ENCODE measurements around the gene ADRB1. TPM values are rescaled to one million over a fixed set of nuclear protein-coding genes. Genes with fewer than 3 reads are reported as not detected.

ADRB1 gene
- total and polyA plus RNA-seq, 4 donors, result 0.05 to 0.17 (median 0.16) TPM; not detected in 1

DNA sequence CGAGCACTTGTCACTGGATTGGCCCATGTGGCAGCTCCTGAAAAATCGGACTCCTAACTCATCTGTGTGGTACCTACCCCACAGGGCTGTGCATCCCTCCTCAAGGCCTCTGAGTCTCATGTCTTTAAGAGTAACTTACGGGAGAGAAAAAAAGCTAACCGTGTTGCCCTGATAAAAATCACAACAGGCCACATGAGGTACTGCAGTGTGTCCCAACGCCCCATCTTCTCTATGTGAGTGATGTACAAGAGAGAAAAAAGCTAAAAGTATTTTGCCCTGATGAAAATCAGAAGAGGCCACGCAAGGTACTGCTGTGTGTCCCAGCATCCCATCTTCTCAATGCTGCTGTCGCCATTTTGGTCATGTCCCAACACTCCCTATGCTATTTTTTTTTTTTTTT lies 41.2 kb upstream of the ADRB1 start:
- TF ChIP-seq JUND (IDR thresholded peaks at IDR 0.05) (no peak), HNF4A (conservative IDR thresholded peaks at IDR 0.05) (no peak), RAD21 (IDR thresholded peaks at IDR 0.05) (no peak), GABPA (IDR thresholded peaks at IDR 0.05 in 1 of 2, conservative IDR thresholded peaks at IDR 0.05 in 1 of 2) (no peak), HNF4G (IDR thresholded peaks at IDR 0.05) (no peak), FOXA2 (IDR thresholded peaks at IDR 0.05) (no peak), YY1 (IDR thresholded peaks at IDR 0.05) (no peak), EGR1 (IDR thresholded peaks at IDR 0.05; ENCODE audit: low read depth in 2 of 2) (no peak), TAF1 (conservative IDR thresholded peaks at IDR 0.05) (no peak), SP1 (IDR thresholded peaks at IDR 0.05) (no peak)
- TF ChIP-seq, protein P1, sequence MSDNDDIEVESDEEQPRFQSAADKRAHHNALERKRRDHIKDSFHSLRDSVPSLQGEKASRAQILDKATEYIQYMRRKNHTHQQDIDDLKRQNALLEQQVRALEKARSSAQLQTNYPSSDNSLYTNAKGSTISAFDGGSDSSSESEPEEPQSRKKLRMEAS (IDR thresholded peaks at IDR 0.05), result no peak
- TF ChIP-seq, protein P2, sequence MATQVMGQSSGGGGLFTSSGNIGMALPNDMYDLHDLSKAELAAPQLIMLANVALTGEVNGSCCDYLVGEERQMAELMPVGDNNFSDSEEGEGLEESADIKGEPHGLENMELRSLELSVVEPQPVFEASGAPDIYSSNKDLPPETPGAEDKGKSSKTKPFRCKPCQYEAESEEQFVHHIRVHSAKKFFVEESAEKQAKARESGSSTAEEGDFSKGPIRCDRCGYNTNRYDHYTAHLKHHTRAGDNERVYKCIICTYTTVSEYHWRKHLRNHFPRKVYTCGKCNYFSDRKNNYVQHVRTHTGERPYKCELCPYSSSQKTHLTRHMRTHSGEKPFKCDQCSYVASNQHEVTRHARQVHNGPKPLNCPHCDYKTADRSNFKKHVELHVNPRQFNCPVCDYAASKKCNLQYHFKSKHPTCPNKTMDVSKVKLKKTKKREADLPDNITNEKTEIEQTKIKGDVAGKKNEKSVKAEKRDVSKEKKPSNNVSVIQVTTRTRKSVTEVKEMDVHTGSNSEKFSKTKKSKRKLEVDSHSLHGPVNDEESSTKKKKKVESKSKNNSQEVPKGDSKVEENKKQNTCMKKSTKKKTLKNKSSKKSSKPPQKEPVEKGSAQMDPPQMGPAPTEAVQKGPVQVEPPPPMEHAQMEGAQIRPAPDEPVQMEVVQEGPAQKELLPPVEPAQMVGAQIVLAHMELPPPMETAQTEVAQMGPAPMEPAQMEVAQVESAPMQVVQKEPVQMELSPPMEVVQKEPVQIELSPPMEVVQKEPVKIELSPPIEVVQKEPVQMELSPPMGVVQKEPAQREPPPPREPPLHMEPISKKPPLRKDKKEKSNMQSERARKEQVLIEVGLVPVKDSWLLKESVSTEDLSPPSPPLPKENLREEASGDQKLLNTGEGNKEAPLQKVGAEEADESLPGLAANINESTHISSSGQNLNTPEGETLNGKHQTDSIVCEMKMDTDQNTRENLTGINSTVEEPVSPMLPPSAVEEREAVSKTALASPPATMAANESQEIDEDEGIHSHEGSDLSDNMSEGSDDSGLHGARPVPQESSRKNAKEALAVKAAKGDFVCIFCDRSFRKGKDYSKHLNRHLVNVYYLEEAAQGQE (IDR thresholded peaks at IDR 0.05), result no peak
- TF ChIP-seq, protein P3, sequence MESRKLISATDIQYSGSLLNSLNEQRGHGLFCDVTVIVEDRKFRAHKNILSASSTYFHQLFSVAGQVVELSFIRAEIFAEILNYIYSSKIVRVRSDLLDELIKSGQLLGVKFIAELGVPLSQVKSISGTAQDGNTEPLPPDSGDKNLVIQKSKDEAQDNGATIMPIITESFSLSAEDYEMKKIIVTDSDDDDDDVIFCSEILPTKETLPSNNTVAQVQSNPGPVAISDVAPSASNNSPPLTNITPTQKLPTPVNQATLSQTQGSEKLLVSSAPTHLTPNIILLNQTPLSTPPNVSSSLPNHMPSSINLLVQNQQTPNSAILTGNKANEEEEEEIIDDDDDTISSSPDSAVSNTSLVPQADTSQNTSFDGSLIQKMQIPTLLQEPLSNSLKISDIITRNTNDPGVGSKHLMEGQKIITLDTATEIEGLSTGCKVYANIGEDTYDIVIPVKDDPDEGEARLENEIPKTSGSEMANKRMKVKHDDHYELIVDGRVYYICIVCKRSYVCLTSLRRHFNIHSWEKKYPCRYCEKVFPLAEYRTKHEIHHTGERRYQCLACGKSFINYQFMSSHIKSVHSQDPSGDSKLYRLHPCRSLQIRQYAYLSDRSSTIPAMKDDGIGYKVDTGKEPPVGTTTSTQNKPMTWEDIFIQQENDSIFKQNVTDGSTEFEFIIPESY (IDR thresholded peaks at IDR 0.05), result no peak
- TF ChIP-seq, protein P4, sequence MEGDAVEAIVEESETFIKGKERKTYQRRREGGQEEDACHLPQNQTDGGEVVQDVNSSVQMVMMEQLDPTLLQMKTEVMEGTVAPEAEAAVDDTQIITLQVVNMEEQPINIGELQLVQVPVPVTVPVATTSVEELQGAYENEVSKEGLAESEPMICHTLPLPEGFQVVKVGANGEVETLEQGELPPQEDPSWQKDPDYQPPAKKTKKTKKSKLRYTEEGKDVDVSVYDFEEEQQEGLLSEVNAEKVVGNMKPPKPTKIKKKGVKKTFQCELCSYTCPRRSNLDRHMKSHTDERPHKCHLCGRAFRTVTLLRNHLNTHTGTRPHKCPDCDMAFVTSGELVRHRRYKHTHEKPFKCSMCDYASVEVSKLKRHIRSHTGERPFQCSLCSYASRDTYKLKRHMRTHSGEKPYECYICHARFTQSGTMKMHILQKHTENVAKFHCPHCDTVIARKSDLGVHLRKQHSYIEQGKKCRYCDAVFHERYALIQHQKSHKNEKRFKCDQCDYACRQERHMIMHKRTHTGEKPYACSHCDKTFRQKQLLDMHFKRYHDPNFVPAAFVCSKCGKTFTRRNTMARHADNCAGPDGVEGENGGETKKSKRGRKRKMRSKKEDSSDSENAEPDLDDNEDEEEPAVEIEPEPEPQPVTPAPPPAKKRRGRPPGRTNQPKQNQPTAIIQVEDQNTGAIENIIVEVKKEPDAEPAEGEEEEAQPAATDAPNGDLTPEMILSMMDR (IDR thresholded peaks at IDR 0.05; ENCODE audit: low read depth, low read length, missing input control), result no peak
- TF ChIP-seq, protein P5, sequence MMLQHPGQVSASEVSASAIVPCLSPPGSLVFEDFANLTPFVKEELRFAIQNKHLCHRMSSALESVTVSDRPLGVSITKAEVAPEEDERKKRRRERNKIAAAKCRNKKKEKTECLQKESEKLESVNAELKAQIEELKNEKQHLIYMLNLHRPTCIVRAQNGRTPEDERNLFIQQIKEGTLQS (IDR thresholded peaks at IDR 0.05), result no peak
- H3K4me3 ChIP-seq (ENCODE audit: low read depth in 1 of 3, low read length in 3 of 3), result no peak overlapping the region
- H3K27me3 ChIP-seq (ENCODE audit: control insufficient read depth in 4 of 4, insufficient read depth in 4 of 4, low read length in 3 of 4), result no peaks in the 10 kb centered on the region
- H3K27ac ChIP-seq (ENCODE audit: low read depth in 1 of 2, low read length in 2 of 2), result no peak overlapping the region
- no peak overlapping the region for H3K9ac ChIP-seq (ENCODE audit: low read depth in 1 of 2, low read length in 2 of 2)
- 81% methylated on average over 7 of the region's 7 CpGs for WGBS
- no peaks in the 10 kb centered on the region for H3K36me3 ChIP-seq (ENCODE audit: control insufficient read depth in 4 of 4, insufficient read depth in 3 of 4, low read depth in 1 of 4, low read length in 3 of 4)
- DNase-seq (ENCODE audit: low spot score), result no peak
- peaks cover 0 to 4% (median 1%) of the 10 kb centered on the region in 4 donors for H3K4me1 ChIP-seq (ENCODE audit: control insufficient read depth in 4 of 4, insufficient read depth in 4 of 4, low read length in 3 of 4)
- no peaks in the 10 kb centered on the region for H3K9me3 ChIP-seq (ENCODE audit: control insufficient read depth in 4 of 4, low read length in 3 of 4)

Measured in liver (tissue), 9 donors.